Measurements from ENCODE around the gene C17orf100. TPM values are rescaled to one million over a fixed set of nuclear protein-coding genes. Genes with fewer than 3 reads are reported as not detected.

C17orf100 gene
- total and polyA plus RNA-seq, 2 of the 13 experiments (the other 11 are each of a cell fraction or from before 2014, with no cell fraction given), result 3.6 to 8.7 TPM

DNA sequence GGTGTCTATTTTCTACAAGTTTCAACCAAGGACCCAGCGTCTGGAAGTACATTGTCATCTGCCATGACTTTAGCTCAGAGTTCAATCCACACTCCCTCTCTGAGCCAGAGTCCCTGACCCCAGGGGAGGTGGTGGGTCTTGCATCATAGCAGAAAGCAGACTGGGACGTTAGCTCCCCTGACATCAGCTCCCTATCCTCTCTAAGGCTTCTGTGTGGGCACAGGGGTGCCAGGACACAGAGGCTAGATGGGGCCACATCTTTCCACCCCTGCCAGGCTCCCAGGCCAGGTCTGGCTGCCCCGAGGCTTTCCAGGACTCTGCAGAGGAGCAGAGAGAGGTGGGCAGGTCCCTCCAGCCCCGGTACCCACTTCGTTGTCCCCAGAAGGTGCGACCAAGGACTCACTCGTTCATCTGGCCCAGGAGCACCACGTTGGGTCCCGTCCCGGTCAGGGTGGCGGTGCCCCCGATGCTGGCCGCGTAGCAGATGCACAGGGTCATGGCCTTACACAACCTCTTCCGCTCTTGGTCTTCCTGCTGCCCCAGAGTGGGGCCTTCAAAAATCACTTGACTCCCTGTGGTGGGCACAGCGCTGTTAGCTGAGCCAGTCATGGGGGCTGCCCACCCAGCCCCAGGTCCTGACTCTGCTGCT is 51.1 kb downstream of the C17orf100 start (continued):
- TF ChIP-seq HNF4G (IDR thresholded peaks at IDR 0.05; ENCODE audit: borderline replicate concordance, low read depth, low read length) (peak; percentile 53; the same call in 1 of the 2 replicates), HNF4G (CRISPR knock-in tag; IDR thresholded peaks at IDR 0.05; ENCODE audit: borderline replicate concordance, low read depth) (no peak), KMT2A (CRISPR knock-in tag; IDR thresholded peaks at IDR 0.05) (0 out of 2 replicates have a peak, but pooled peaks have one; percentile 31), HNRNPL (IDR thresholded peaks at IDR 0.05; ENCODE audit: low read depth, low read length) (0 out of 2 replicates have a peak, but pooled peaks have one; percentile 27), SALL1 (CRISPR knock-in tag; IDR thresholded peaks at IDR 0.05) (peak; percentile 53; the same call in 1 of the 2 replicates), NAIF1 (CRISPR knock-in tag; IDR thresholded peaks at IDR 0.05; ENCODE audit: borderline replicate concordance) (no peak), NR2F6 (IDR thresholded peaks at IDR 0.05) (peak; percentile 67), NR2F6 (CRISPR knock-in tag; IDR thresholded peaks at IDR 0.05) (peak; percentile 82), MAZ (IDR thresholded peaks at IDR 0.05; ENCODE audit: borderline replicate concordance, low read depth, low read length) (no peak), MAZ (CRISPR knock-in tag; IDR thresholded peaks at IDR 0.05; ENCODE audit: low read depth) (no peak), MYC (CRISPR knock-in tag; IDR thresholded peaks at IDR 0.05; ENCODE audit: borderline replicate concordance) (0 out of 2 replicates have a peak, but pooled peaks have one; percentile 26), ZNF572 (CRISPR knock-in tag; IDR thresholded peaks at IDR 0.05) (0 out of 2 replicates have a peak, but pooled peaks have one; percentile 4), KLF16 (CRISPR knock-in tag; IDR thresholded peaks at IDR 0.05) (0 out of 4 replicates have a peak, but pooled peaks of 1 of the 2 experiments have one; percentile 23), ZBTB7A (CRISPR knock-in tag; IDR thresholded peaks at IDR 0.05) (no peak), RAD51 (IDR thresholded peaks at IDR 0.05; ENCODE audit: borderline replicate concordance) (no peak), NR2F1 (CRISPR knock-in tag; IDR thresholded peaks at IDR 0.05) (peak; percentile 45 to 75; a peak in 2 of 4 replicates), TGIF2 (CRISPR knock-in tag; IDR thresholded peaks at IDR 0.05) (no peak), GATAD1 (CRISPR knock-in tag; IDR thresholded peaks at IDR 0.05) (0 out of 2 replicates have a peak, but pooled peaks have one; percentile 34)
- TF ChIP-seq, protein P1, sequence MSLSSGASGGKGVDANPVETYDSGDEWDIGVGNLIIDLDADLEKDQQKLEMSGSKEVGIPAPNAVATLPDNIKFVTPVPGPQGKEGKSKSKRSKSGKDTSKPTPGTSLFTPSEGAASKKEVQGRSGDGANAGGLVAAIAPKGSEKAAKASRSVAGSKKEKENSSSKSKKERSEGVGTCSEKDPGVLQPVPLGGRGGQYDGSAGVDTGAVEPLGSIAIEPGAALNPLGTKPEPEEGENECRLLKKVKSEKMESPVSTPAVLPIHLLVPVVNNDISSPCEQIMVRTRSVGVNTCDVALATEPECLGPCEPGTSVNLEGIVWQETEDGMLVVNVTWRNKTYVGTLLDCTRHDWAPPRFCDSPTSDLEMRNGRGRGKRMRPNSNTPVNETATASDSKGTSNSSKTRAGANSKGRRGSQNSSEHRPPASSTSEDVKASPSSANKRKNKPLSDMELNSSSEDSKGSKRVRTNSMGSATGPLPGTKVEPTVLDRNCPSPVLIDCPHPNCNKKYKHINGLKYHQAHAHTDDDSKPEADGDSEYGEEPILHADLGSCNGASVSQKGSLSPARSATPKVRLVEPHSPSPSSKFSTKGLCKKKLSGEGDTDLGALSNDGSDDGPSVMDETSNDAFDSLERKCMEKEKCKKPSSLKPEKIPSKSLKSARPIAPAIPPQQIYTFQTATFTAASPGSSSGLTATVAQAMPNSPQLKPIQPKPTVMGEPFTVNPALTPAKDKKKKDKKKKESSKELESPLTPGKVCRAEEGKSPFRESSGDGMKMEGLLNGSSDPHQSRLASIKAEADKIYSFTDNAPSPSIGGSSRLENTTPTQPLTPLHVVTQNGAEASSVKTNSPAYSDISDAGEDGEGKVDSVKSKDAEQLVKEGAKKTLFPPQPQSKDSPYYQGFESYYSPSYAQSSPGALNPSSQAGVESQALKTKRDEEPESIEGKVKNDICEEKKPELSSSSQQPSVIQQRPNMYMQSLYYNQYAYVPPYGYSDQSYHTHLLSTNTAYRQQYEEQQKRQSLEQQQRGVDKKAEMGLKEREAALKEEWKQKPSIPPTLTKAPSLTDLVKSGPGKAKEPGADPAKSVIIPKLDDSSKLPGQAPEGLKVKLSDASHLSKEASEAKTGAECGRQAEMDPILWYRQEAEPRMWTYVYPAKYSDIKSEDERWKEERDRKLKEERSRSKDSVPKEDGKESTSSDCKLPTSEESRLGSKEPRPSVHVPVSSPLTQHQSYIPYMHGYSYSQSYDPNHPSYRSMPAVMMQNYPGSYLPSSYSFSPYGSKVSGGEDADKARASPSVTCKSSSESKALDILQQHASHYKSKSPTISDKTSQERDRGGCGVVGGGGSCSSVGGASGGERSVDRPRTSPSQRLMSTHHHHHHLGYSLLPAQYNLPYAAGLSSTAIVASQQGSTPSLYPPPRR (CRISPR knock-in tag; IDR thresholded peaks at IDR 0.05; ENCODE audit: borderline replicate concordance), result 0 out of 2 replicates have a peak, but pooled peaks have one; percentile 20
- TF ChIP-seq, protein P2, sequence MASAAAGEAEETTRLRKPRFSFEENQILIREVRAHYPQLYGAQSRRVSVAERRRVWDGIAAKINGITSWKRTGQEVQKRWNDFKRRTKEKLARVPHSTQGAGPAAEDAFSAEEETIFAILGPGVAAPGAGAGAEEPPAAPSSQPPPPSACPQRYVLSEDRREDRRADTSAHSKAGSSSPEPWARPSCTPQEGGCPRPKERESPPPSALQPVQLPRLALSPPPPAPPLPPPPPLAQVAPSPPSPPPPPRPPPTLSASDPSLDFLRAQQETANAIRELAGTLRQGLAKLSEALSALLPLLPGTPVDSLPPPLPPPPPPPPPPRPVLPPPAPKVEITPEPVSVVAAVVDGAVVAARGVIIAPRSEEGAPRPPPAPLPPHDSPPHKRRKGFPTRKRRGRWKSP (CRISPR knock-in tag; IDR thresholded peaks at IDR 0.05), result no peak
- TF ChIP-seq, protein P3, sequence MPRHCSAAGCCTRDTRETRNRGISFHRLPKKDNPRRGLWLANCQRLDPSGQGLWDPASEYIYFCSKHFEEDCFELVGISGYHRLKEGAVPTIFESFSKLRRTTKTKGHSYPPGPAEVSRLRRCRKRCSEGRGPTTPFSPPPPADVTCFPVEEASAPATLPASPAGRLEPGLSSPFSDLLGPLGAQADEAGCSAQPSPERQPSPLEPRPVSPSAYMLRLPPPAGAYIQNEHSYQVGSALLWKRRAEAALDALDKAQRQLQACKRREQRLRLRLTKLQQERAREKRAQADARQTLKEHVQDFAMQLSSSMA (CRISPR knock-in tag; IDR thresholded peaks at IDR 0.05), result 0 out of 2 replicates have a peak, but pooled peaks have one; percentile 64
- TF ChIP-seq, protein P4, sequence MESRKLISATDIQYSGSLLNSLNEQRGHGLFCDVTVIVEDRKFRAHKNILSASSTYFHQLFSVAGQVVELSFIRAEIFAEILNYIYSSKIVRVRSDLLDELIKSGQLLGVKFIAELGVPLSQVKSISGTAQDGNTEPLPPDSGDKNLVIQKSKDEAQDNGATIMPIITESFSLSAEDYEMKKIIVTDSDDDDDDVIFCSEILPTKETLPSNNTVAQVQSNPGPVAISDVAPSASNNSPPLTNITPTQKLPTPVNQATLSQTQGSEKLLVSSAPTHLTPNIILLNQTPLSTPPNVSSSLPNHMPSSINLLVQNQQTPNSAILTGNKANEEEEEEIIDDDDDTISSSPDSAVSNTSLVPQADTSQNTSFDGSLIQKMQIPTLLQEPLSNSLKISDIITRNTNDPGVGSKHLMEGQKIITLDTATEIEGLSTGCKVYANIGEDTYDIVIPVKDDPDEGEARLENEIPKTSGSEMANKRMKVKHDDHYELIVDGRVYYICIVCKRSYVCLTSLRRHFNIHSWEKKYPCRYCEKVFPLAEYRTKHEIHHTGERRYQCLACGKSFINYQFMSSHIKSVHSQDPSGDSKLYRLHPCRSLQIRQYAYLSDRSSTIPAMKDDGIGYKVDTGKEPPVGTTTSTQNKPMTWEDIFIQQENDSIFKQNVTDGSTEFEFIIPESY (CRISPR knock-in tag; IDR thresholded peaks at IDR 0.05), result peak; percentile 62; the same call in 1 of the 2 replicates
